ENCODE data around the gene NEURL4. TPM values are rescaled to one million over a fixed set of nuclear protein-coding genes. Genes with fewer than 3 reads are reported as not detected.

The NEURL4 gene
- total RNA-seq: 34.2 and 44.9 TPM in 2 replicates
- polyA plus RNA-seq: 24.3 and 32.0 TPM in 2 replicates
- 9.2 and 12.5 TPM in 2 replicates for polyA plus RNA-seq (2011; cell fraction: cytosol; rRNA removed)
- polyA plus RNA-seq (2011; cell fraction: nucleus; rRNA removed): 175 and 219 TPM in 2 replicates
- 23.3 and 25.8 TPM in 2 replicates for polyA plus RNA-seq (2012)
- 28.0 and 30.5 TPM in 2 replicates for polyA minus RNA-seq
- 10.9 TPM for polyA minus RNA-seq (2011; cell fraction: cytosol; rRNA and poly(A)+ RNA removed)
- polyA minus RNA-seq (2011; cell fraction: nucleus; rRNA and poly(A)+ RNA removed): 43.2 and 45.0 TPM in 2 replicates
- percentile 43 among the genes with signal in this experiment for Bru-seq, nascent RNA
- BruChase-seq, experiment 1, labeled RNA remaining after a 6-hour chase: percentile 76 among the genes with signal in this experiment
- BruChase-seq, experiment 2, labeled RNA remaining after a 2-hour chase: percentile 71 among the genes with signal in this experiment
- long read RNA-seq, partial matches to known transcripts: 7 of 8 reads
- long read RNA-seq, other reads (novel, unspliced or antisense): 1 of 8 reads

GRCh38 chr17:7328840-7329373 is at the start of gene NEURL4:
Gene NEURL4 (minus strand): TSS chr17:7329335. CDS start chr17:7329312, 23 bp downstream.
- Histone ChIP-seq H3K36me3 (ENCODE audit: control insufficient read depth in 2 of 2, extremely low read depth in 1 of 2, insufficient read depth in 2 of 2, low read length in 2 of 2) (peaks cover 0 to 6% of the 10 kb centered on the region in 2 experiments), H3K9me3 (replicated peaks; ENCODE audit: control insufficient read depth, insufficient read depth, low read length) (no peaks in the 10 kb centered on the region), H3K27me3 (ENCODE audit: control insufficient read depth in 2 of 2, insufficient read depth in 2 of 2, low read length in 2 of 2) (peaks cover 0 to 2% of the 10 kb centered on the region in 2 experiments), H3K27ac (ENCODE audit: insufficient read depth, low read depth, low read length) (peak within 1 kb of the TSS; percentile 71), H3K4me3 (replicated peaks in 1 of 3; ENCODE audit: insufficient read depth in 1 of 3, low read depth in 1 of 3, low read length in 3 of 3) (peak within 1 kb of the TSS; percentile 80 to 86 (median 81)), H2AFZ (ENCODE audit: low read depth, low read length) (peak within 1 kb of the TSS; percentile 97), H3K9me1 (replicated peaks; ENCODE audit: control insufficient read depth, extremely low read depth, insufficient read depth, low read length) (no peaks in the 10 kb centered on the region), H4K20me1 (replicated peaks; ENCODE audit: control insufficient read depth, extremely low read depth, insufficient read depth, low read length) (no peaks in the 10 kb centered on the region), H3K4me1 (ENCODE audit: control insufficient read depth, extremely low read depth, insufficient read depth, low read length) (peaks cover 10% of the 10 kb centered on the region), H3K9ac (replicated peaks; ENCODE audit: extremely low read depth, insufficient read depth, low read length) (peak within 1 kb of the TSS; percentile 47), H3K79me2 (ENCODE audit: control insufficient read depth, insufficient read depth, low read length) (peaks cover 10% of the 10 kb centered on the region), H3K4me2 (ENCODE audit: insufficient read depth, low read length) (peak within 1 kb of the TSS; percentile 95)
- ChIA-PET CTCF (interaction anchor here (0.7 to 1.9 kb wide), 15 partner anchors 11 to 283 kb away, joined by 3 to 13 read pairs (median 5); partner anchors contain the start of gene GPS2), POLR2A (interaction anchor here (0.6 to 1.7 kb wide), 6 partner anchors 13 to 152 kb away, joined by 3 to 5 read pairs (median 4); partner anchors contain the start of gene GPS2)
- DNase-seq (ENCODE audit: low read depth, low spot score) (no peak), FAIRE-seq (no peak)
- BruUV-seq (replicated peaks): no TSS peak
- no peak for TF ChIP-seq POLR2AphosphoS5 (IDR thresholded peaks at IDR 0.05; ENCODE audit: insufficient read depth, low read depth, low read length)
- no peak for TF ChIP-seq MYC (IDR thresholded peaks at IDR 0.05; ENCODE audit: low read depth, low read length)
- peak in 1 of 2 donors; percentile 8 for TF ChIP-seq CTCF (IDR thresholded peaks at IDR 0.05; ENCODE audit: extremely low read depth in 1 of 2, insufficient read depth in 1 of 2, low read depth in 1 of 2, low read length in 2 of 2)
- no peak for TF ChIP-seq MAX (IDR thresholded peaks at IDR 0.05; ENCODE audit: insufficient read depth, insufficient read length)
- TF ChIP-seq POLR2A (IDR thresholded peaks at IDR 0.05; ENCODE audit: low read depth, low read length): no peak
- TF ChIP-seq EZH2 (IDR thresholded peaks at IDR 0.05; ENCODE audit: borderline replicate concordance, low read depth, low read length, severe bottlenecking): no peak
- dilution Hi-C loops (cut with MboI; ENCODE audit: extremely low pct_ligation_motif_present, low sequenced_read_pairs) (no loop called here), intact Hi-C loops (cut with micrococcal nuclease) (loop anchor here (1.0 kb wide), 2 partner anchors 14 to 49 kb away; partner anchors contain the start of gene GPS2)

Data from endothelial cell of umbilical vein (primary cell).